Right lobe of liver (tissue), 4 donors: ENCODE measurements around the gene DIRAS1.

Source experiments
- CTCF ChIP-seq, 4 donors: fragments of 200-600 bp in 3 of 4; fragments of 450-650 bp in 1 of 4; IDR thresholded peaks; one replicate each; pipeline versions ENCODE4 v1.5.1 to v1.8.0; 2016 to 2022; ENCODE audit warnings: antibody characterized with exemption in 4 of 4, mild to moderate bottlenecking in 2 of 4
- POLR2A ChIP-seq: fragments of 450-650 bp; IDR thresholded peaks from one replicate; pipeline ENCODE4 v1.6.1; 2017; ENCODE audit warnings: antibody characterized with exemption, mild to moderate bottlenecking
- donor health status: DM: no; HTN: no; CAD: no.
- donor health status: DM: no; HTN: no; CAD: no.
- donor health status: DM: no; HTN: yes; CAD: no.

GRCh38 chr19:2722541-2723344 is 1.6 kb upstream of the DIRAS1 start:
- no peak for TF ChIP-seq CTCF (IDR thresholded peaks at IDR 0.05)
- no peak for TF ChIP-seq POLR2A
